Measurements from ENCODE around the gene MTREX. TPM values are rescaled to one million over a fixed set of nuclear protein-coding genes. Genes with fewer than 3 reads are reported as not detected.

The MTREX gene
- polyA plus RNA-seq, 3 donors, result 10.2 to 14.4 (median 12.2) TPM

DNA sequence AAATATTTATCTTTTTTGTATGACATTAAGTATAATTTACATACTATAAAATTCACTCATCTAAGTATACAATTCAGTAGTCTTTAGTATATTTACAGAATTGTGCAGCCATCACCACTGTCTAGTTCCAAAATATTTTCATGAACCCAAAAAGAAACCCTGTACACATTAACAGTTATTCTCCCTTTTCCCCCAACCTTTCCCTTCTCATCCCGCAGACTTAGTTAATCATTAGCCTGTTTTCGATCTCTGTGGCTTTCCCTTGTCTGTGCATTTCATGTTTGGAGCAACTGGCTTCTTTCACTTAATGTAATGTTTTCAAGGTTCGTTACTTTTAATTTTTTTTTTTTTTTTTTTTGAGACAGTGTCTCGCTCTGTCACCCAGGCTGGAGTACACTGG, 37.5 kb downstream of the MTREX start:
- DNase-seq, result no peak
- no peaks in the 10 kb centered on the region for H4K20me1 ChIP-seq (ENCODE audit: insufficient read depth, low read length)
- intact Hi-C loops (cut with micrococcal nuclease), result no loop called here
- WGBS (ENCODE audit: insufficient coverage), result 100% methylated on average over 1 of the region's 4 CpGs
- Mint-ChIP-seq H3K4me3 (no peak overlapping the region), H3K36me3 (peaks cover 76 to 85% of the 10 kb centered on the region in 2 donors), H3K27ac (peak overlapping the region in 2 of 7 donors; percentile 41 to 53), H3K27me3 (ENCODE audit: low read depth in 3 of 3) (no peaks in the 10 kb centered on the region), H3K4me1 (no peaks in the 10 kb centered on the region), H3K9me3 (peaks cover 0 to 5% (median 3%) of the 10 kb centered on the region in 7 donors)
- no peak overlapping the region for H3K4me3 ChIP-seq (replicated peaks in 1 of 3; ENCODE audit: low read depth in 2 of 3, low read length in 3 of 3)
- no peaks in the 10 kb centered on the region for H3K9me3 ChIP-seq (replicated peaks in 1 of 2; ENCODE audit: control insufficient read depth in 1 of 2, insufficient read depth in 1 of 2, low read length in 2 of 2)
- no peaks in the 10 kb centered on the region for H3K27me3 ChIP-seq (ENCODE audit: control insufficient read depth in 2 of 2, insufficient read depth in 2 of 2, low read length in 2 of 2)
- H3K27ac ChIP-seq (ENCODE audit: low read depth in 1 of 2, low read length in 2 of 2), result no peak overlapping the region
- no peak overlapping the region for H3K4me2 ChIP-seq (replicated peaks; ENCODE audit: extremely low read depth, low read length, poor library complexity, severe bottlenecking)
- H3K9ac ChIP-seq (ENCODE audit: insufficient read depth, low read length, poor library complexity, severe bottlenecking), result no peak overlapping the region
- peaks cover 81 to 99% of the 10 kb centered on the region in 2 donors for H3K36me3 ChIP-seq (replicated peaks in 1 of 2; ENCODE audit: control insufficient read depth in 1 of 2, insufficient read depth in 2 of 2, low read length in 2 of 2)
- H3K79me2 ChIP-seq (ENCODE audit: insufficient read depth, low read length), result no peaks in the 10 kb centered on the region
- no peak overlapping the region for H2AFZ ChIP-seq (ENCODE audit: insufficient read depth, low read depth, low read length, poor library complexity, severe bottlenecking)
- TF ChIP-seq CTCF (IDR thresholded peaks at IDR 0.05), result no peak
- no peaks in the 10 kb centered on the region for H3K4me1 ChIP-seq (ENCODE audit: control insufficient read depth in 1 of 2, insufficient read depth in 2 of 2, low read length in 2 of 2)

- no peak for TF ChIP-seq CTCF (IDR thresholded peaks at IDR 0.05)
- intact Hi-C loops (cut with micrococcal nuclease), result no loop called here
- Histone ChIP-seq H3K27ac (ENCODE audit: low read depth in 1 of 2, low read length in 2 of 2) (no peak overlapping the region), H4K20me1 (ENCODE audit: insufficient read depth, low read length) (no peaks in the 10 kb centered on the region), H3K9me3 (replicated peaks in 1 of 2; ENCODE audit: control insufficient read depth in 1 of 2, insufficient read depth in 1 of 2, low read length in 2 of 2) (no peaks in the 10 kb centered on the region), H2AFZ (ENCODE audit: insufficient read depth, low read depth, low read length, poor library complexity, severe bottlenecking) (no peak overlapping the region), H3K4me3 (replicated peaks in 1 of 3; ENCODE audit: low read depth in 2 of 3, low read length in 3 of 3) (no peak overlapping the region), H3K36me3 (replicated peaks in 1 of 2; ENCODE audit: control insufficient read depth in 1 of 2, insufficient read depth in 2 of 2, low read length in 2 of 2) (peaks cover 89 to 100% of the 10 kb centered on the region in 2 donors), H3K9ac (ENCODE audit: insufficient read depth, low read length, poor library complexity, severe bottlenecking) (no peak overlapping the region), H3K4me1 (ENCODE audit: control insufficient read depth in 1 of 2, insufficient read depth in 2 of 2, low read length in 2 of 2) (no peaks in the 10 kb centered on the region), H3K4me2 (replicated peaks; ENCODE audit: extremely low read depth, low read length, poor library complexity, severe bottlenecking) (no peak overlapping the region), H3K27me3 (ENCODE audit: control insufficient read depth in 2 of 2, insufficient read depth in 2 of 2, low read length in 2 of 2) (no peaks in the 10 kb centered on the region), H3K79me2 (ENCODE audit: insufficient read depth, low read length) (no peaks in the 10 kb centered on the region)
- H3K27ac Mint-ChIP-seq, result peak overlapping the region in 1 of 7 donors; percentile 21
- H3K27me3 Mint-ChIP-seq (ENCODE audit: low read depth in 3 of 3), result no peaks in the 10 kb centered on the region
- H3K9me3 Mint-ChIP-seq, result peaks cover 0 to 5% (median 3%) of the 10 kb centered on the region in 7 donors
- H3K36me3 Mint-ChIP-seq, result peaks cover 76 to 86% of the 10 kb centered on the region in 2 donors
- H3K4me1 Mint-ChIP-seq, result no peaks in the 10 kb centered on the region
- WGBS (ENCODE audit: insufficient coverage), result no CpG with 5 or more reads among the region's 3 CpGs
- no peak overlapping the region for H3K4me3 Mint-ChIP-seq
- peak in 1 of 3 donors; percentile 24 for DNase-seq
Measured at GRCh38 chr5:55347786-55348185, 40.0 kb downstream of the MTREX start.
